HG03139 (cell line): ENCODE data around the gene KRTAP17-1.
"Not testable (repeated sequence)": the region's sequence is repeated elsewhere in the genome, so short reads cannot be mapped to it uniquely, and the experiment has no call there.

Experiments
- ATAC-seq: cut with Tn5 transposase; IDR thresholded peaks from one replicate; pipeline ENCODE4 v1.9.1; 2021; ENCODE audit not compliant: unreplicated experiment

Gene KRTAP17-1

GRCh38 chr17:41307647-41308046, 7.9 kb downstream of the KRTAP17-1 start:
- no peak for ATAC-seq

GRCh38 chr17:41304091-41304490, 11.4 kb downstream of the KRTAP17-1 start:
- ATAC-seq = no peak

- no peak for ATAC-seq
Measured at GRCh38 chr17:41302981-41303380, 12.5 kb downstream of the KRTAP17-1 start.

- ATAC-seq = no peak
Measured at GRCh38 chr17:41301916-41302901, 13.3 kb downstream of the KRTAP17-1 start, which contains the start of gene KRTAP29-1. KRTAP29-1 (minus strand) TSS chr17:41302851; CDS start chr17:41302851, 0 bp downstream.

- ATAC-seq = no peak
Measured at GRCh38 chr17:41301204-41301790, 14.2 kb downstream of the KRTAP17-1 start.

- no peak for ATAC-seq
Measured at GRCh38 chr17:41298458-41299135, 16.9 kb downstream of the KRTAP17-1 start.

- no peak for ATAC-seq
Measured at GRCh38 chr17:41296846-41297245, 18.7 kb downstream of the KRTAP17-1 start.

GRCh38 chr17:41294016-41294415, 21.5 kb downstream of the KRTAP17-1 start:
- no peak for ATAC-seq

- no peak for ATAC-seq
Measured at GRCh38 chr17:41287050-41287449, 28.5 kb downstream of the KRTAP17-1 start.

- ATAC-seq = no peak
Measured at GRCh38 chr17:41284546-41284945, 31.0 kb downstream of the KRTAP17-1 start.

GRCh38 chr17:41284043-41284442, 31.5 kb downstream of the KRTAP17-1 start:
- no peak for ATAC-seq

- ATAC-seq = no peak
Measured at GRCh38 chr17:41278176-41278955, 37.1 kb downstream of the KRTAP17-1 start.

GRCh38 chr17:41275648-41276190, 39.8 kb downstream of the KRTAP17-1 start, which contains the start of gene KRTAP9-7:
KRTAP9-7 (plus strand) TSS chr17:41275698; CDS start chr17:41275698, 0 bp downstream.
- not testable (repeated sequence) for ATAC-seq

- ATAC-seq = no peak
Measured at GRCh38 chr17:41271858-41272257, 43.7 kb downstream of the KRTAP17-1 start.

- not testable (repeated sequence) for ATAC-seq
Measured at GRCh38 chr17:41271323-41271722, 44.2 kb downstream of the KRTAP17-1 start.

GRCh38 chr17:41267711-41268110, 47.8 kb downstream of the KRTAP17-1 start:
- ATAC-seq = no peak

- no peak for ATAC-seq
Measured at GRCh38 chr17:41265078-41265477, 50.4 kb downstream of the KRTAP17-1 start, which contains the start of gene KRTAP9-6. KRTAP9-6 (plus strand) TSS chr17:41265378; CDS start chr17:41265378, 0 bp downstream.
